IMR-90 (cell line): ENCODE measurements around the gene CEP128.

ENCODE experiments used
- NFE2L2 ChIP-seq: fragments of 150-350 bp; IDR thresholded peaks from 2 replicates; pipeline ENCODE4 v1.6.1; 2016; ENCODE audit warnings: low read depth, mild to moderate bottlenecking, low read length
- POLR2A ChIP-seq: IDR thresholded peaks from 2 replicates; pipeline ENCODE4 v1.6.1; 2012; ENCODE audit warnings: mild to moderate bottlenecking, low read depth, low read length
- RAD21 ChIP-seq: IDR thresholded peaks from 2 replicates; pipeline ENCODE4 v1.6.1; 2012; ENCODE audit warnings: low read length, improper control_type of control experiment
- RFX5 ChIP-seq: IDR thresholded peaks from 2 replicates; pipeline ENCODE4 v1.8.0; 2012; ENCODE audit warnings: low read depth, mild to moderate bottlenecking, low read length, moderate library complexity
- TF ChIP-seq, protein P1 (sequence below): conservative IDR thresholded peaks from 2 replicates; pipeline ENCODE4 v1.5.1; 2012; ENCODE audit warnings: mild to moderate bottlenecking, low read depth, low read length, improper control_type of control experiment

DNA sequence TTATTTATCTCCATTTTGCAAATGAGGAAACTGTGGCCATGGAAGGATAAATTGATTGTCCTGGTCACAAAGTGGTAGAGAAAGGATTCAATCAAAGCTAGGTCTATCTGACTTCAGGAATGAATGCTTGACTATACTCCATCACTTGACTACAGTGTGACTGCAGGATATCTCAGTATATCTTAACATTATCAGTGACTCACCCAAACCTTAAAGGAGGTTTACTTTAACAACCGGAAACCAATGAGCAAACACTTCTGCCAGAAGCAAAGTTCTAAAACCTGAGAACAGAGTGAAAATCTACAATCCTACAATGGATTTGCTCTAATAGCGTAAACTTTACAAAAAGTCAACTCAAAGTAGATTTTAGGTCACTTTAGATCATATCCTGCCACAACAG lies 277.0 kb downstream of the CEP128 start:
- TF ChIP-seq, protein P1, sequence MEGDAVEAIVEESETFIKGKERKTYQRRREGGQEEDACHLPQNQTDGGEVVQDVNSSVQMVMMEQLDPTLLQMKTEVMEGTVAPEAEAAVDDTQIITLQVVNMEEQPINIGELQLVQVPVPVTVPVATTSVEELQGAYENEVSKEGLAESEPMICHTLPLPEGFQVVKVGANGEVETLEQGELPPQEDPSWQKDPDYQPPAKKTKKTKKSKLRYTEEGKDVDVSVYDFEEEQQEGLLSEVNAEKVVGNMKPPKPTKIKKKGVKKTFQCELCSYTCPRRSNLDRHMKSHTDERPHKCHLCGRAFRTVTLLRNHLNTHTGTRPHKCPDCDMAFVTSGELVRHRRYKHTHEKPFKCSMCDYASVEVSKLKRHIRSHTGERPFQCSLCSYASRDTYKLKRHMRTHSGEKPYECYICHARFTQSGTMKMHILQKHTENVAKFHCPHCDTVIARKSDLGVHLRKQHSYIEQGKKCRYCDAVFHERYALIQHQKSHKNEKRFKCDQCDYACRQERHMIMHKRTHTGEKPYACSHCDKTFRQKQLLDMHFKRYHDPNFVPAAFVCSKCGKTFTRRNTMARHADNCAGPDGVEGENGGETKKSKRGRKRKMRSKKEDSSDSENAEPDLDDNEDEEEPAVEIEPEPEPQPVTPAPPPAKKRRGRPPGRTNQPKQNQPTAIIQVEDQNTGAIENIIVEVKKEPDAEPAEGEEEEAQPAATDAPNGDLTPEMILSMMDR = no peak
- TF ChIP-seq POLR2A (no peak), RAD21 (no peak), NFE2L2 (no peak), RFX5 (no peak)
